Right cardiac atrium (tissue), 5 donors: ENCODE data around the gene NUDT15. TPM values are rescaled to one million over a fixed set of nuclear protein-coding genes. Genes with fewer than 3 reads are reported as not detected.

Experiments
- ATAC-seq, 2 donors: fragments of 200-7000 bp; cut with Tn5 transposase; one replicate each; pipeline versions ENCODE4 v1.8.0 to v1.9.1; 2020; ENCODE audit warnings: moderate library complexity in 2 of 2, mild to moderate bottlenecking in 1 of 2
- DNase-seq, 3 donors: peaks; one replicate each; pipeline ENCODE4 v3.0.0-alpha.2; 2020
- H3K27ac ChIP-seq: one replicate; pipeline ENCODE4 v1.5.1; 2013; ENCODE audit warnings: mild to moderate bottlenecking, low read length, control low read depth, moderate library complexity
- H3K27me3 ChIP-seq: one replicate; pipeline ENCODE4 v1.6.1; 2013; ENCODE audit not compliant: control insufficient read depth, insufficient read depth
- H3K4me1 ChIP-seq: one replicate; pipeline ENCODE4 v1.6.1; 2013; ENCODE audit warnings: low read length; ENCODE audit not compliant: control insufficient read depth, insufficient read depth
- H3K4me3 ChIP-seq: one replicate; pipeline ENCODE4 v1.5.1; 2013; ENCODE audit warnings: low read length, control low read depth
- H3K9me3 ChIP-seq: one replicate; pipeline ENCODE4 v1.6.1; 2013; ENCODE audit warnings: low read length; ENCODE audit not compliant: control insufficient read depth
- WGBS: extraction: QIAGEN DNeasy Blood & Tissue Kit; methylation state at CpG from one replicate; pipeline ENCODE4 v1.1.7; 2013; 5-methylcytosine and 5-hydroxymethylcytosine counted together
- intact Hi-C, 4 donors: fragments of 100-400 bp; cut with DNase I; formaldehyde crosslinking; loops; one replicate each; pipeline versions ENCODE4 v1.11.0 to v1.14.0; 2022 to 2023
- polyA plus RNA-seq: library from polyadenylated mRNA; stranded (reverse); fragments of 200-250 nt; gene quantifications from one replicate; pipeline ENCODE4 v1.2.3, GENCODE V29; 2013
- total RNA-seq, 4 donors: library from RNA; stranded (reverse); fragmentation: NEBNext Ultra II Directional; extraction: Animal tissue kit (Norgen Biotek cat#: 25700); gene quantifications; one replicate each; pipeline ENCODE4 v1.2.1, GENCODE V29; 2021
- donor health status: healthy with polysubstance abuse.
- donor health status: DM: no; HTN: yes; CAD: no.
- donor health status: DM: no; HTN: no; CAD: no.
- donor health status: DM: no; HTN: yes; CAD: no; lungs with severe emphysema.
- donor health status: DM: yes; HTN: yes; CAD: no.

NUDT15 gene
- total and polyA plus RNA-seq, 5 donors = 8.0 to 13.6 (median 10.0) TPM

- WGBS = 79% methylated on average over 5 of the region's 5 CpGs
- no peak for ATAC-seq
- intact Hi-C loops = no loop called here
- H3K27ac ChIP-seq = no peak overlapping the region
- no peaks in the 10 kb centered on the region for H3K4me1 ChIP-seq
- no peaks in the 10 kb centered on the region for H3K27me3 ChIP-seq
- no peaks in the 10 kb centered on the region for H3K9me3 ChIP-seq
- DNase-seq = no peak
- H3K4me3 ChIP-seq = no peak overlapping the region
Observed at GRCh38 chr13:48070942-48071341, 33.4 kb downstream of the NUDT15 start.

GRCh38 chr13:48072304-48072703, 34.8 kb downstream of the NUDT15 start:
- WGBS = 90% methylated on average over 3 of the region's 3 CpGs
- DNase-seq = no peak
- no peak overlapping the region for H3K4me3 ChIP-seq
- H3K27ac ChIP-seq = no peak overlapping the region
- H3K4me1 ChIP-seq = no peaks in the 10 kb centered on the region
- no peaks in the 10 kb centered on the region for H3K9me3 ChIP-seq
- ATAC-seq = no peak
- no peaks in the 10 kb centered on the region for H3K27me3 ChIP-seq
- intact Hi-C loops = no loop called here

- Histone ChIP-seq H3K4me3 (no peak overlapping the region), H3K9me3 (no peaks in the 10 kb centered on the region), H3K27ac (no peak overlapping the region), H3K27me3 (no peaks in the 10 kb centered on the region), H3K4me1 (no peaks in the 10 kb centered on the region)
- ATAC-seq (no peak), DNase-seq (no peak)
- 98% methylated on average over 2 of the region's 2 CpGs for WGBS
- intact Hi-C loops = no loop called here
Observed at GRCh38 chr13:48072787-48073186, 35.3 kb downstream of the NUDT15 start.

DNA sequence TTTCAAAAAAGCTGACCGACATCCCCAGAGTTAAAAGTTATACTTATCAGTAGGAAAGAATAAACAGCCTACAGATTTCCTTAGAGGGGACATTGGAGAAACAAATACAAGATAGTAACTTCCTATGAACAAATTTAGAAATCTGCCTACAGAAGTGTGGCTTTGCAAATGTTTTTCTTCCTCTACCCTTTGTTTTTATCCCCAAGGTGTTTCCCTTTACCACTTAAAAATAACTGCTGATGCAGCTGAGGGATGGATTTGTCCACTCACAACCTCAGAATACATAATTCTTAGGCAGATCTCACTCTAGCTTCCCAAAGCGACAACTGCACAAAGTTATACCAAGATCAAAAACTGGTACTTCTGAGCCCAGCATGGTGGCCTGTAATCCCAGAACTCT, 36.5 kb downstream of the NUDT15 start:
- intact Hi-C loops = no loop called here
- Histone ChIP-seq H3K27ac (no peak overlapping the region), H3K9me3 (no peaks in the 10 kb centered on the region), H3K27me3 (no peaks in the 10 kb centered on the region), H3K4me1 (no peaks in the 10 kb centered on the region), H3K4me3 (no peak overlapping the region)
- no peak for ATAC-seq
- DNase-seq = no peak
- WGBS = 77% methylated on average over 2 of the region's 2 CpGs

GRCh38 chr13:48078251-48078656, 40.7 kb downstream of the NUDT15 start:
- ATAC-seq (no peak), DNase-seq (no peak)
- WGBS = 46% methylated on average over 2 of the region's 2 CpGs
- no peaks in the 10 kb centered on the region for H3K27me3 ChIP-seq
- H3K4me3 ChIP-seq = no peak overlapping the region
- H3K9me3 ChIP-seq = no peaks in the 10 kb centered on the region
- intact Hi-C loops = no loop called here
- H3K4me1 ChIP-seq = no peaks in the 10 kb centered on the region
- H3K27ac ChIP-seq = no peak overlapping the region

DNA sequence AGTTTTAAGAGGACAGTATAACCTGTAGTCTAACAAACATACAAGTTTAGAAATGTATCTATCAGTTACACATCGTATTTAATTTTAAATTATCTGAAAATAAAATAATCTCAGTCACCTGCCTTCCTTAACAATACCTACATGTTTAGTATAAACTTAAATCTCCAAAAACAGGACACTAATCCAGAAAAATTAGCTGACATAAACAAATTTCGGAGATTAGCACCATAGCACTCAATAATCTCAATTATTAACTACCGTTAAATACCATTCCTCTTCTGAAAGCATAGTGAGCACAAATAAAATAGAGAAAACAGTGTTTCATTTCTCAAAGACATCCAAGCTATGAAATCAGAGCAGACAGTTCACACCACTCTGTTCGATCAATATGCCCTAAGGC, 44.2 kb downstream of the NUDT15 start:
- DNase-seq (no peak), ATAC-seq (no peak)
- H3K27ac ChIP-seq = no peak overlapping the region
- 95% methylated on average over 4 of the region's 4 CpGs for WGBS
- H3K27me3 ChIP-seq = no peaks in the 10 kb centered on the region
- intact Hi-C loops = no loop called here
- no peaks in the 10 kb centered on the region for H3K9me3 ChIP-seq
- H3K4me1 ChIP-seq = no peaks in the 10 kb centered on the region
- H3K4me3 ChIP-seq = no peak overlapping the region

DNA sequence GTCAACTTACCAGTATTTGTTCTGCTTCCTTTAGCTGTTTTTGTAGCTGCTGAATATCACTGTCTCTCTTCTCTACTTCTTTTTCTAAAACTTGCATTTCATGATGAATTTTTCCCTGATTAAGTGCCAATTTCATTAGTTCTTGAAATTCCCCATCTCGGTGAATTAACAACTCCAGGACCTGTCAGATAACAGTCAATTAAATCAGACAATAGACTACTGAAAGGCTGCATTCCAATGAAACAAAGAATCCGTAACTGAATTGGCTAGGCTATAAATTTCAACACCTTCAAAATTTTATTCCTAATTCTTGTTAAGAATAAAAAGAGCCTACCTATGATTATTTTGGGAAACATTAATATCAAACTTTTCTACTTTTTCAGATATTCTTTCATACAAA, 48.7 kb downstream of the NUDT15 start:
- DNase-seq (no peak), ATAC-seq (no peak)
- Histone ChIP-seq H3K4me3 (no peak overlapping the region), H3K27me3 (no peaks in the 10 kb centered on the region), H3K4me1 (peaks cover under 1% of the 10 kb centered on the region), H3K27ac (no peak overlapping the region), H3K9me3 (no peaks in the 10 kb centered on the region)
- intact Hi-C loops = no loop called here
- WGBS = 75% methylated on average over 2 of the region's 2 CpGs

GRCh38 chr13:48093588-48093987, 56.1 kb downstream of the NUDT15 start:
- Histone ChIP-seq H3K4me3 (peak overlapping the region; percentile 97), H3K4me1 (peaks cover 3% of the 10 kb centered on the region), H3K9me3 (no peaks in the 10 kb centered on the region), H3K27me3 (no peaks in the 10 kb centered on the region), H3K27ac (no peak overlapping the region)
- whole genome bisulfite sequencing = 80% methylated on average over 9 of the region's 9 CpGs
- DNase-seq = no peak
- no peak for ATAC-seq
- intact Hi-C loops = loop anchor here in 2 of 4 donors (10.0 kb wide), 1 partner anchor 141 kb away; the partner anchor contains the start of gene ITM2B (in 2 of the 2)

- Histone ChIP-seq H3K4me3 (peak overlapping the region; percentile 97), H3K27ac (peak overlapping the region; percentile 88), H3K27me3 (no peaks in the 10 kb centered on the region), H3K9me3 (no peaks in the 10 kb centered on the region), H3K4me1 (peaks cover 3% of the 10 kb centered on the region)
- DNase-seq (peak in 1 of 3 donors; percentile 40), ATAC-seq (peak; percentile 4 to 27)
- under 1% methylated on average over 14 of the region's 14 CpGs for WGBS
- intact Hi-C loops = loop anchor here in 2 of 4 donors (10.0 kb wide), 1 partner anchor 140 kb away; the partner anchor contains the start of gene ITM2B (in 2 of the 2)
Observed at GRCh38 chr13:48094404-48094780, 56.9 kb downstream of the NUDT15 start.

DNA sequence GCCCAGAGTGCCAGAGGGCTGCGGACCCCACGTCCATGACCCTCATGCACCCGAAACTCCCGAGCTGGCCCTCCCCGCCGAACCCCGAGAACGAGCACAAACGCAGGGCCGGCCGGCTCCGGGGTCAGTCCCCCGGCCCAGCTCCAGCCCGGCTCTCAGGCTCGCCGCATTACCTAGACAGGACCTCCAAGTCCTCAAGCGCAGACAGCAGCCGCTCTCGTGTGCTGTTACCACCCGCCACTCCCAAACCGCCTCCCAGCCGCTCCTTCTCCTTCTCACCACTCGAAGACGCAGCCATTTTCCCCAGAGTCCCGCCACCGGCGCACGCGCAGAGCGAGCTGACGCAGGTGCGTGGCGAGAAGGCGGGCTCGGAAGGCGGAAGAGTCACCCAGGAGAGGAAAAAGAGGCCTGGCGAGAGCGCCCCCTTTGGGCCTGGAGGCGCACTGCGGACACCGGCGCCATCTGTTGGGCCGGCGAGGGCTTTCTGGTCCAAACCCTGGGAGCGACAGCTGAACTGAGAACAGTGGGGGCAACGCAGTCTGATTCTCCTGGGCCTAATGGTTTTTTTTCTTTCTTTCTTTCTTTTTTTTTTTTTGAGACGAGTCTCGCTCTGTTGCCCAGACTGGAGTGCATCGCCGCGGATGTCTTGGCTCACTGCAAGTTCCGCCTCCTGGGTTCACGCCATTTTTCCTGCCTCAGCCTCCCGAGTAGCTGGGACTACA, 57.4 kb downstream of the NUDT15 start, which contains the start of gene MED4:
TSS of gene MED4 (minus strand) at position 324 of the 722 bp plus-strand sequence. CDS start at position 298, 26 bp downstream.
- H3K4me1 ChIP-seq = peaks cover 3% of the 10 kb centered on the region
- H3K4me3 ChIP-seq = peak within 1 kb of the TSS; percentile 97
- DNase-seq (peak; percentile 95 to 99 (median 98)), ATAC-seq (peak; percentile 98)
- H3K27ac ChIP-seq = peak within 1 kb of the TSS; percentile 88
- H3K9me3 ChIP-seq = no peaks in the 10 kb centered on the region
- intact Hi-C loops = loop anchor here in 2 of 4 donors (10.0 kb wide), 1 partner anchor 140 kb away; the partner anchor contains the start of gene ITM2B (in 2 of the 2)
- 8% methylated on average over 54 of the region's 54 CpGs for WGBS
- H3K27me3 ChIP-seq = no peaks in the 10 kb centered on the region

DNA sequence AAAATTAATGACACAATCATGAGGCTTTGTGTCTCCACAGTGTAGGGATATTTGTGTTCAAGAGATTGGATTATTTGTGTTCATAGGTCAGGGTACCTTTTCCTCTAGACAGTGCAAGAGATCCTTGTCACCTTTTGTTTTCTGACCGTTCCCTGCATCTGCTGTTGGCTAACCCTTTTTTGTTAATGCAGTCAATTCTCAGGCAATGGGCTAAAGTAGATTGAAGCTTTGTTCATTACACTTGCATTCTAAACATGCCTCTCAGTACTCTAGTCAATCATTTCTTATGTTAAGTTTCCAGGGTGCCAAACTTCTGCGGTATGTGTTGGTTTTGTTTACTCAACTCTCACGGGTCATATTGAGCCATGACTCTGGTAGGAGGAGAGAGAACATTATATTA, 59.1 kb downstream of the NUDT15 start:
- no peak for ATAC-seq
- H3K9me3 ChIP-seq = no peaks in the 10 kb centered on the region
- intact Hi-C loops = loop anchor here in 2 of 4 donors (10.0 kb wide), 1 partner anchor 138 kb away; the partner anchor contains the start of gene ITM2B (in 2 of the 2)
- no peak overlapping the region for H3K4me3 ChIP-seq
- no peak for DNase-seq
- 58% methylated on average over 3 of the region's 3 CpGs for WGBS
- no peak overlapping the region for H3K27ac ChIP-seq
- H3K27me3 ChIP-seq = no peaks in the 10 kb centered on the region
- peaks cover 2% of the 10 kb centered on the region for H3K4me1 ChIP-seq
